ENCODE data around the gene C1QA.

DNA sequence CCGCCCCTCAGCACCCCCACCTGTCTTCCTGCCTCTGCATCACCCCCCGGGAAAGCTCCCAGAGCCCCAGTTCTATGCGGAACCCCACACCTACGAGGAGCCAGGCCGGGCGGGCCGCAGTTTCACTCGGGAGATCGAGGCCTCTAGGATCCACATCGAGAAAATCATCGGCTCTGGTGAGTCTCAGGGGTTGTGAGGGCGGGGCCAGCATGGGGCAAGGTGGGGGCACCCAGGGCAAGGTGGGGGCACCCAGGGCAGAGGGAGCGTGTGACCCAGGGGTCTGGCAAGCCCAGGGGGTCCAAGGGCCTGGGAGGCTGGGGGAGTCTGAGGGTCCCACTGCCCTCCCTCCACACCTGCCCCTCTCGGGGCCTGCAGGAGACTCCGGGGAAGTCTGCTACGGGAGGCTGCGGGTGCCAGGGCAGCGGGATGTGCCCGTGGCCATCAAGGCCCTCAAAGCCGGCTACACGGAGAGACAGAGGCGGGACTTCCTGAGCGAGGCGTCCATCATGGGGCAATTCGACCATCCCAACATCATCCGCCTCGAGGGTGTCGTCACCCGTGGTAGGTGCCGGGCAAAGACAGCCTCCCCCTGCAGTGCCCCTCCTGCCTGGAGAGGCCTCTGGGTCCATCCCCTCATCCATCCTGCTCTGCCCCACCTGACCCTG lies 39.0 kb upstream of the C1QA start:
- TF ChIP-seq, protein P1, sequence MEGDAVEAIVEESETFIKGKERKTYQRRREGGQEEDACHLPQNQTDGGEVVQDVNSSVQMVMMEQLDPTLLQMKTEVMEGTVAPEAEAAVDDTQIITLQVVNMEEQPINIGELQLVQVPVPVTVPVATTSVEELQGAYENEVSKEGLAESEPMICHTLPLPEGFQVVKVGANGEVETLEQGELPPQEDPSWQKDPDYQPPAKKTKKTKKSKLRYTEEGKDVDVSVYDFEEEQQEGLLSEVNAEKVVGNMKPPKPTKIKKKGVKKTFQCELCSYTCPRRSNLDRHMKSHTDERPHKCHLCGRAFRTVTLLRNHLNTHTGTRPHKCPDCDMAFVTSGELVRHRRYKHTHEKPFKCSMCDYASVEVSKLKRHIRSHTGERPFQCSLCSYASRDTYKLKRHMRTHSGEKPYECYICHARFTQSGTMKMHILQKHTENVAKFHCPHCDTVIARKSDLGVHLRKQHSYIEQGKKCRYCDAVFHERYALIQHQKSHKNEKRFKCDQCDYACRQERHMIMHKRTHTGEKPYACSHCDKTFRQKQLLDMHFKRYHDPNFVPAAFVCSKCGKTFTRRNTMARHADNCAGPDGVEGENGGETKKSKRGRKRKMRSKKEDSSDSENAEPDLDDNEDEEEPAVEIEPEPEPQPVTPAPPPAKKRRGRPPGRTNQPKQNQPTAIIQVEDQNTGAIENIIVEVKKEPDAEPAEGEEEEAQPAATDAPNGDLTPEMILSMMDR (IDR thresholded peaks at IDR 0.05) = no peak
- no peak for TF ChIP-seq POLR2A (IDR thresholded peaks at IDR 0.05)
